ENCODE results near the gene ATP4A.

GRCh38 chr19:35558400-35559280 is 4.8 kb downstream of the ATP4A start:
- TF ChIP-seq ZNF274 (IDR thresholded peaks at IDR 0.05; ENCODE audit: low read depth, low read length), result no peak
- TF ChIP-seq YY1 (IDR thresholded peaks at IDR 0.05; ENCODE audit: insufficient read depth, insufficient read length), result no peak
- TF ChIP-seq SUZ12 (IDR thresholded peaks at IDR 0.05; ENCODE audit: extremely low read depth, insufficient read depth, insufficient read length), result no peak
